SU-DHL-6 (cell line): ENCODE data around the gene RAD9A.

Source experiments
- CTCF ChIP-seq: fragments of 200-600 bp; sonication (generic); IDR thresholded peaks from one replicate; pipeline ENCODE4 v1.5.1; 2017; ENCODE audit warnings: antibody characterized with exemption, mild to moderate bottlenecking, low read length, moderate library complexity; ENCODE audit not compliant: insufficient read depth, poor library complexity, severe bottlenecking
- EZH2phosphoT487 ChIP-seq: fragments of 200-600 bp; sonication (generic), shearing (Covaris generic); conservative IDR thresholded peaks from 2 replicates; pipeline ENCODE4 v1.6.1; 2018; ENCODE audit warnings: mild to moderate bottlenecking, antibody characterized with exemption, low read length, moderate library complexity, mixed read lengths

GRCh38 chr11:67395555-67396258 is 3.9 kb downstream of the RAD9A start:
- TF ChIP-seq CTCF (no peak), EZH2phosphoT487 (no peak)
